ENCODE measurements around the gene CYREN.

- TF ChIP-seq EP300 (IDR thresholded peaks at IDR 0.05; ENCODE audit: borderline replicate concordance) = no peak
- no peak for TF ChIP-seq MAX (IDR thresholded peaks at IDR 0.05)
- no peak for TF ChIP-seq CEBPB (IDR thresholded peaks at IDR 0.05)
Measured at GRCh38 chr7:135156290-135156689, 14.2 kb downstream of the CYREN start.

Measured in Ishikawa (cell line).